H1 (cell line): ENCODE results near the gene VPS9D1. TPM values are rescaled to one million over a fixed set of nuclear protein-coding genes. Genes with fewer than 3 reads are reported as not detected.

ENCODE experiments used
- CTCF ChIA-PET: fragments of 300-600 bp; sonication (Branson Sonifier 250); formaldehyde crosslinking; loops from one replicate; lab custom pipeline; 2021; ENCODE audit not compliant: partially characterized antibody; lab: Charles Lee
- POLR2A ChIA-PET: fragments of 300-600 bp; sonication (Branson Sonifier 250); formaldehyde crosslinking; loops from one replicate; lab custom pipeline; 2021; ENCODE audit warnings: inconsistent platforms; ENCODE audit not compliant: partially characterized antibody; lab: Charles Lee
- DNase-seq, 2 experiments: peaks; one replicate each; pipeline versions ENCODE4 v3.0.0 to v3.0.0-alpha.2; 2010 to 2022; ENCODE audit warnings: low spot score in 2 of 2, low read depth in 1 of 2, mixed read lengths in 1 of 2
- FAIRE-seq: peaks from 2 replicates; lab custom pipeline; 2011; peaks lifted over from hg19 to GRCh38; lab: Jason Lieb, UNC
- H2AFZ ChIP-seq: 2 replicates; pipeline ENCODE4 v1.8.1; 2012; ENCODE audit warnings: low read length, inconsistent platforms
- H2AK5ac ChIP-seq: 2 replicates; pipeline ENCODE4 v1.6.1; 2013; ENCODE audit warnings: low read depth, low read length
- H2BK120ac ChIP-seq: replicated peaks from 2 replicates; pipeline ENCODE3; 2013; ENCODE audit warnings: low read depth, low read length, inconsistent platforms
- H2BK12ac ChIP-seq: 2 replicates; pipeline ENCODE4 v1.6.1; 2013; ENCODE audit warnings: low read depth, low read length
- H2BK15ac ChIP-seq: 2 replicates; pipeline ENCODE4 v1.6.1; 2013; ENCODE audit warnings: low read length
- H2BK20ac ChIP-seq: 2 replicates; pipeline ENCODE4 v1.6.1; 2013; ENCODE audit warnings: low read length
- H2BK5ac ChIP-seq: 2 replicates; pipeline ENCODE4 v1.6.1; 2013; ENCODE audit warnings: low read depth, low read length
- H3K14ac ChIP-seq: 2 replicates; pipeline ENCODE4 v1.6.1; 2013; ENCODE audit warnings: inconsistent platforms; ENCODE audit not compliant: insufficient read length
- H3K18ac ChIP-seq: 2 replicates; pipeline ENCODE4 v1.6.1; 2013; ENCODE audit warnings: low read length; ENCODE audit errors: extremely low read depth
- H3K23ac ChIP-seq: 2 replicates; pipeline ENCODE4 v1.6.1; 2013; ENCODE audit warnings: inconsistent platforms; ENCODE audit not compliant: insufficient read length
- H3K23me2 ChIP-seq: 2 replicates; pipeline ENCODE4 v1.6.1; 2013; ENCODE audit warnings: low read depth, low read length
- H3K27ac ChIP-seq: 2 replicates; pipeline ENCODE4 v1.6.1; 2011; ENCODE audit warnings: low read depth, low read length, inconsistent platforms
- H3K27me3 ChIP-seq, 4 experiments: replicated peaks in 1 of 4; 1 replicate in 1 of 4; 2 replicates in 3 of 4; pipeline versions ENCODE4 v1.6.1 to v1.8.1; 2011 to 2013; ENCODE audit warnings: low read length in 3 of 4, mild to moderate bottlenecking in 3 of 4, inconsistent platforms in 2 of 4, mixed read lengths in 2 of 4, moderate library complexity in 1 of 4; ENCODE audit not compliant: control insufficient read depth in 3 of 4, insufficient read depth in 3 of 4; ENCODE audit errors: extremely low read depth in 1 of 4
- H3K36me3 ChIP-seq, 4 experiments: 2 replicates each; pipeline versions ENCODE4 v1.6.1 to v1.8.1; 2011 to 2013; ENCODE audit warnings: mild to moderate bottlenecking in 4 of 4, low read length in 3 of 4, moderate library complexity in 2 of 4, control low read depth in 1 of 4, inconsistent platforms in 1 of 4; ENCODE audit not compliant: insufficient read depth in 4 of 4, control insufficient read depth in 2 of 4
- H3K4ac ChIP-seq: replicated peaks from 2 replicates; pipeline ENCODE3; 2013; ENCODE audit warnings: low read length, low read depth, mixed read lengths, inconsistent platforms; ENCODE audit not compliant: insufficient read length
- H3K4me1 ChIP-seq, 4 experiments: replicated peaks in 1 of 4; 1 replicate in 1 of 4; 2 replicates in 3 of 4; pipeline versions ENCODE4 v1.6.1 to v1.8.1; 2011 to 2013; ENCODE audit warnings: low read length in 3 of 4, inconsistent platforms in 2 of 4, mixed read lengths in 1 of 4; ENCODE audit not compliant: insufficient read depth in 4 of 4, control insufficient read depth in 3 of 4
- H3K4me2 ChIP-seq, 2 experiments: 2 replicates each; pipeline versions ENCODE4 v1.6.1 to v1.8.1; 2011 to 2013; ENCODE audit warnings: low read depth in 2 of 2, low read length in 2 of 2, control low read depth in 1 of 2, inconsistent platforms in 1 of 2, mild to moderate bottlenecking in 1 of 2; ENCODE audit not compliant: insufficient read depth in 1 of 2
- H3K4me3 ChIP-seq, 4 experiments: fragments of 200-600, 300-600 bp in 1 of 4; sonication (generic), shearing (Covaris generic), sonication (Bioruptor Twin) in 1 of 4; 2 replicates each; pipeline versions ENCODE4 v1.5.1 to v1.8.1; 2011 to 2016; ENCODE audit warnings: low read length in 4 of 4, low read depth in 3 of 4, control low read depth in 2 of 4, inconsistent platforms in 2 of 4, mild to moderate bottlenecking in 2 of 4, mixed read lengths in 1 of 4, moderate library complexity in 1 of 4; ENCODE audit not compliant: insufficient read depth in 2 of 4; ENCODE audit errors: extremely low read depth in 1 of 4
- H3K56ac ChIP-seq: replicated peaks from 2 replicates; pipeline ENCODE3; 2013; ENCODE audit warnings: low read depth, mild to moderate bottlenecking, mixed read lengths, low read length, inconsistent platforms; ENCODE audit not compliant: insufficient read length
- H3K79me1 ChIP-seq: 2 replicates; pipeline ENCODE4 v1.6.1; 2013; ENCODE audit warnings: low read depth, low read length, control low read depth
- H3K79me2 ChIP-seq, 2 experiments: 2 replicates each; pipeline versions ENCODE4 v1.6.1 to v1.8.1; 2012 to 2013; ENCODE audit warnings: low read length in 2 of 2, mild to moderate bottlenecking in 2 of 2, inconsistent platforms in 1 of 2; ENCODE audit not compliant: insufficient read depth in 2 of 2, control insufficient read depth in 1 of 2
- H3K9ac ChIP-seq, 4 experiments: replicated peaks in 1 of 4; 1 replicate in 1 of 4; 2 replicates in 3 of 4; pipeline versions ENCODE4 v1.6.1 to v1.8.1; 2011 to 2013; ENCODE audit warnings: low read depth in 3 of 4, low read length in 3 of 4, control low read depth in 2 of 4, mild to moderate bottlenecking in 2 of 4, moderate library complexity in 2 of 4, inconsistent platforms in 1 of 4; ENCODE audit errors: extremely low read depth in 1 of 4
- H3K9me3 ChIP-seq, 2 experiments: 2 replicates each; pipeline versions ENCODE4 v1.6.1 to v1.8.1; 2012 to 2013; ENCODE audit warnings: mild to moderate bottlenecking in 2 of 2, moderate library complexity in 2 of 2, control low read depth in 1 of 2, inconsistent platforms in 1 of 2, low read depth in 1 of 2, low read length in 1 of 2, mixed read lengths in 1 of 2; ENCODE audit not compliant: insufficient read depth in 2 of 2
- H4K20me1 ChIP-seq, 2 experiments: replicated peaks in 1 of 2; 2 replicates each; pipeline versions ENCODE3 to v1.8.1; 2011 to 2013; ENCODE audit warnings: inconsistent platforms in 2 of 2, low read length in 2 of 2, mild to moderate bottlenecking in 1 of 2; ENCODE audit not compliant: insufficient read depth in 2 of 2, control insufficient read depth in 1 of 2
- H4K5ac ChIP-seq: 2 replicates; pipeline ENCODE4 v1.6.1; 2013; ENCODE audit warnings: low read length, low read depth, mixed read lengths, inconsistent platforms; ENCODE audit not compliant: insufficient read length
- H4K8ac ChIP-seq: 2 replicates; pipeline ENCODE4 v1.8.0; 2013; ENCODE audit warnings: mild to moderate bottlenecking, moderate library complexity, low read length, inconsistent platforms; ENCODE audit not compliant: insufficient read depth; ENCODE audit errors: extremely low read depth
- H4K91ac ChIP-seq: replicated peaks from 2 replicates; pipeline ENCODE3; 2013; ENCODE audit warnings: low read length, mixed read lengths, inconsistent platforms; ENCODE audit not compliant: insufficient read length
- BRCA1 ChIP-seq: IDR thresholded peaks from 2 replicates; pipeline ENCODE4 v1.6.1; 2012; ENCODE audit warnings: low read depth, low read length, improper control_type of control experiment
- CBX5 ChIP-seq: fragments of 300-800, 300-1000 bp; sonication (generic); IDR thresholded peaks from 2 replicates; pipeline ENCODE4 v1.7.1; 2016; ENCODE audit warnings: antibody characterized with exemption, low read length, low read depth
- GABPA ChIP-seq: IDR thresholded peaks from 2 replicates; pipeline ENCODE4 v1.6.1; 2011; ENCODE audit warnings: mild to moderate bottlenecking, low read length, moderate library complexity, borderline replicate concordance; ENCODE audit not compliant: insufficient read depth
- JUN ChIP-seq: IDR thresholded peaks from 2 replicates; pipeline ENCODE4 v1.6.1; 2011; ENCODE audit warnings: low read depth, mild to moderate bottlenecking, improper control_type of control experiment, low read length
- SIRT6 ChIP-seq: IDR thresholded peaks from one replicate; pipeline ENCODE4 v1.7.1; 2012; ENCODE audit warnings: low read length, inconsistent platforms
- SIX5 ChIP-seq: IDR thresholded peaks from 2 replicates; pipeline ENCODE4 v1.6.1; 2011; ENCODE audit warnings: mild to moderate bottlenecking, low read depth, low read length
- WGBS, 2 experiments: shearing (Covaris generic) in 1 of 2; methylation state at CpG; one replicate each; pipeline versions ENCODE4 v1.1.6 to v1.1.7; 2013 to 2015; ENCODE audit warnings: low lambda C conversion rate in 2 of 2, mixed read lengths in 2 of 2, inconsistent platforms in 1 of 2, low coverage in 1 of 2, missing lambda C conversion rate in 1 of 2; ENCODE audit not compliant: insufficient replicate concordance in 2 of 2, insufficient coverage in 1 of 2, insufficient read length in 1 of 2; ENCODE audit errors: extremely low coverage in 1 of 2, missing lambda C conversion rate in 1 of 2; 5-methylcytosine and 5-hydroxymethylcytosine counted together
- polyA plus RNA-seq, 7 experiments: library from polyadenylated mRNA; depleted of rRNA in 3 of 7; stranded (reverse) in 5 of 7; unstranded in 2 of 7; fragments of >200 nt in 5 of 7; fragments of 200-250 nt in 2 of 7; gene quantifications; 1 replicate in 5 of 7; 2 replicates in 1 of 7; 4 replicates in 1 of 7; pipeline versions ENCODE4 v1.2.1 to v1.2.3, GENCODE V29; 2011 to 2013; ENCODE audit warnings: missing spikeins in 2 of 7, mixed read lengths in 2 of 7
- total RNA-seq: library from RNA; stranded (reverse); fragmentation: NEBNext Ultra II Directional; extraction: Animal tissue kit (Norgen Biotek cat#: 25700); gene quantifications from 2 replicates; pipeline ENCODE4 v1.2.1, GENCODE V29; 2021
- TF ChIP-seq, protein P1 (sequence below): IDR thresholded peaks from 2 replicates; pipeline ENCODE4 v1.6.1; 2012; ENCODE audit warnings: inconsistent platforms

VPS9D1 gene
- total and polyA plus RNA-seq, 2 of the 8 experiments (the other 6 are each of a cell fraction or from before 2014, with no cell fraction given) = 2.9 to 5.4 TPM

- no peak overlapping the region for H3K4ac ChIP-seq
- no peak overlapping the region for H2AFZ ChIP-seq
- H3K4me2 ChIP-seq = no peak overlapping the region
- ChIA-PET POLR2A (interaction anchor here (1.2 kb wide), 1 partner anchor 20 kb away, joined by 4 read pairs; no protein-coding TSS in a partner anchor), CTCF (interaction anchor here (0.7 to 1.5 kb wide), 3 partner anchors 26 to 131 kb away, joined by 3 read pairs; no protein-coding TSS in a partner anchor)
- no peak overlapping the region for H3K18ac ChIP-seq
- H3K23me2 ChIP-seq = no peaks in the 10 kb centered on the region; the same call in 1 of the 2 replicates
- no peak overlapping the region for H3K9ac ChIP-seq
- no peak overlapping the region for H3K4me3 ChIP-seq
- no peaks in the 10 kb centered on the region for H3K27me3 ChIP-seq
- DNase-seq (no peak), FAIRE-seq (no peak)
- H3K36me3 ChIP-seq = peaks cover 28 to 68% (median 50%) of the 10 kb centered on the region in 4 experiments
- no peak overlapping the region for H3K23ac ChIP-seq
- H4K8ac ChIP-seq = no peak overlapping the region; the same call in 1 of the 2 replicates
- 93% methylated on average over 18 of the region's 18 CpGs; no CpG with 5 or more reads in 1 of the 2 experiments for WGBS, 2 experiments
- H3K56ac ChIP-seq = no peak overlapping the region
- no peaks in the 10 kb centered on the region for H3K79me2 ChIP-seq
- no peak overlapping the region for H3K27ac ChIP-seq
- no peak overlapping the region for H3K14ac ChIP-seq
- H2BK120ac ChIP-seq = no peak overlapping the region
- H2BK5ac ChIP-seq = no peak overlapping the region
- H3K79me1 ChIP-seq = 0 out of 2 replicates have a peak, but pooled peaks cover 2% of the 10 kb centered on the region
- H2BK12ac ChIP-seq = no peak overlapping the region
- H2AK5ac ChIP-seq = no peak overlapping the region
- no peak overlapping the region for H4K91ac ChIP-seq
- H2BK15ac ChIP-seq = no peak overlapping the region
- H4K5ac ChIP-seq = no peak overlapping the region
- no peak overlapping the region for H2BK20ac ChIP-seq
- no peaks in the 10 kb centered on the region for H3K9me3 ChIP-seq
- peaks cover 0 to 12% of the 10 kb centered on the region in 2 experiments for H4K20me1 ChIP-seq
- H3K4me1 ChIP-seq = no peaks in the 10 kb centered on the region
- no peak for TF ChIP-seq BRCA1
- no peak for TF ChIP-seq CBX5
- no peak for TF ChIP-seq JUN
- no peak for TF ChIP-seq SIX5
- TF ChIP-seq GABPA = no peak
- TF ChIP-seq, protein P1, sequence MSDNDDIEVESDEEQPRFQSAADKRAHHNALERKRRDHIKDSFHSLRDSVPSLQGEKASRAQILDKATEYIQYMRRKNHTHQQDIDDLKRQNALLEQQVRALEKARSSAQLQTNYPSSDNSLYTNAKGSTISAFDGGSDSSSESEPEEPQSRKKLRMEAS = no peak
- TF ChIP-seq SIRT6 = no peak
Observed at GRCh38 chr16:89764711-89765201, 44.1 kb upstream of the VPS9D1 start.
